ENCODE data around the gene ARHGAP15.

DNA sequence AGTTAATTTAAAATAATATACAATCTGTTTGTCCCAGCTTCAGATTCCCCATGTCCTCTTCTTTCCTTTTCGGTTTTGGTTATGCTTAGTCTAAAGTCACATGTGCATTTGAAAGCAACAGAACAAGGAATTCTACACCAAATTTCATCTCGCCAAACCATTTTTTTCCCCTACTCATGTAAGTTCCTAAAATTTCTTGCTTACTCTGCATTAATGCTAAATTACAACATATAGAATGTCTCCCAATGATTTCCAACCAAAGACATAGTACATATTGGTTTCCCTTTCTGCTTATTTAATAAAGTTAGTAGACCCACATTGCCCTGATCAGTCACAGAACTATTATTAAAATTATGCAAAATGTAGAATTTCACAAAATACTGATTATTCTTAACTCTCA, 212.3 kb downstream of the ARHGAP15 start:
- TF ChIP-seq CTCF (IDR thresholded peaks at IDR 0.05) (no peak), ZFX (IDR thresholded peaks at IDR 0.05; ENCODE audit: borderline replicate concordance) (no peak)

Data from 22Rv1 (cell line).